ACC112 (cell line): ENCODE data around the gene DNALI1.
"Not testable (repeated sequence)": the region's sequence is repeated elsewhere in the genome, so short reads cannot be mapped to it uniquely, and the experiment has no call there.

Experiments
- H2AFZ ChIP-seq: fragments of 200-600 bp; sonication (generic); one replicate; pipeline ENCODE4 v1.6.0; 2017; ENCODE audit warnings: antibody characterized with exemption, low read length; ENCODE audit not compliant: unreplicated experiment
- H3K27ac ChIP-seq: fragments of 200-600 bp; sonication (generic); 2 replicates; pipeline ENCODE4 v1.5.1; 2014; ENCODE audit warnings: low read depth, mild to moderate bottlenecking, antibody characterized with exemption, low read length, moderate library complexity
- H3K27me3 ChIP-seq: fragments of 200-600 bp; sonication (generic); 2 replicates; pipeline ENCODE4 v1.6.1; 2014; ENCODE audit warnings: mild to moderate bottlenecking, antibody characterized with exemption, low read length, moderate library complexity, mixed read lengths; ENCODE audit not compliant: insufficient read depth
- H3K36me3 ChIP-seq: fragments of 200-600 bp; sonication (generic); 2 replicates; pipeline ENCODE4 v1.6.1; 2016; ENCODE audit warnings: mild to moderate bottlenecking, antibody characterized with exemption, low read length, moderate library complexity, mixed read lengths; ENCODE audit not compliant: insufficient read depth
- H3K4me1 ChIP-seq: fragments of 200-600 bp; sonication (generic); one replicate; pipeline ENCODE4 v1.6.1; 2016; ENCODE audit warnings: low read length, mixed read lengths; ENCODE audit not compliant: insufficient read depth, unreplicated experiment, control insufficient read depth
- H3K4me3 ChIP-seq: fragments of 200-600 bp; sonication (generic); 2 replicates; pipeline ENCODE4 v1.5.1; 2014; ENCODE audit warnings: mild to moderate bottlenecking, low read depth, low read length
- H3K79me2 ChIP-seq: fragments of 200-600 bp; sonication (generic); one replicate; pipeline ENCODE4 v1.6.0; 2016; ENCODE audit warnings: low read length; ENCODE audit not compliant: control insufficient read depth, unreplicated experiment, insufficient read depth

The DNALI1 gene

GRCh38 chr1:37556712-37557196, at the start of gene DNALI1:
DNALI1 (plus strand) TSS chr1:37556940; CDS start chr1:37556995, 55 bp downstream.
- H3K36me3 ChIP-seq: peaks cover 3% of the 10 kb centered on the region; the same call in 1 of the 2 replicates
- peak within 1 kb of the TSS; percentile 90 for H2AFZ ChIP-seq
- peaks cover 21% of the 10 kb centered on the region for H3K4me1 ChIP-seq
- peak within 1 kb of the TSS; percentile 32; the same call in 1 of the 2 replicates for H3K27ac ChIP-seq
- H3K4me3 ChIP-seq: peak within 1 kb of the TSS; percentile 80
- H3K79me2 ChIP-seq: peaks cover 23% of the 10 kb centered on the region
- H3K27me3 ChIP-seq: no peaks in the 10 kb centered on the region

- H3K27me3 ChIP-seq: no peaks in the 10 kb centered on the region
- no peak overlapping the region for H3K27ac ChIP-seq
- H3K36me3 ChIP-seq: peaks cover 20% of the 10 kb centered on the region
- H3K4me3 ChIP-seq: no peak overlapping the region
- peaks cover 7% of the 10 kb centered on the region for H3K4me1 ChIP-seq
- peaks cover 33% of the 10 kb centered on the region for H3K79me2 ChIP-seq
- H2AFZ ChIP-seq: no peak overlapping the region
Measured at GRCh38 chr1:37509181-37509580, 47.6 kb upstream of the DNALI1 start.

- Histone ChIP-seq H3K4me1 (peaks cover 12% of the 10 kb centered on the region), H3K27me3 (no peaks in the 10 kb centered on the region), H3K79me2 (peaks cover 31% of the 10 kb centered on the region), H3K36me3 (peaks cover 11% of the 10 kb centered on the region), H2AFZ (peak overlapping the region; percentile 96), H3K27ac (no peak overlapping the region), H3K4me3 (peak overlapping the region; percentile 95)
Measured at GRCh38 chr1:37513795-37514349, 42.9 kb upstream of the DNALI1 start.

GRCh38 chr1:37514350-37515184, 42.2 kb upstream of the DNALI1 start, which contains the start of gene MEAF6:
MEAF6 (minus strand) TSS chr1:37514766; CDS start chr1:37514746, 20 bp downstream.
- Histone ChIP-seq H3K36me3 (peaks cover 8% of the 10 kb centered on the region; the same call in 1 of the 2 replicates), H3K27me3 (no peaks in the 10 kb centered on the region), H2AFZ (peak within 1 kb of the TSS; percentile 96), H3K4me3 (peak within 1 kb of the TSS; percentile 95), H3K27ac (peak within 1 kb of the TSS; percentile 79), H3K4me1 (peaks cover 12% of the 10 kb centered on the region), H3K79me2 (peaks cover 31% of the 10 kb centered on the region)

- Histone ChIP-seq H3K27me3 (no peaks in the 10 kb centered on the region), H3K4me1 (peaks cover 12% of the 10 kb centered on the region), H3K4me3 (peak overlapping the region; percentile 95), H3K27ac (peak overlapping the region; percentile 79), H2AFZ (peak overlapping the region; percentile 82), H3K36me3 (peaks cover 8% of the 10 kb centered on the region; the same call in 1 of the 2 replicates), H3K79me2 (peaks cover 31% of the 10 kb centered on the region)
Measured at GRCh38 chr1:37515185-37516034, 41.3 kb upstream of the DNALI1 start.

- Histone ChIP-seq H3K79me2 (peaks cover 20% of the 10 kb centered on the region), H3K27me3 (no peaks in the 10 kb centered on the region), H3K4me3 (no peak overlapping the region), H3K4me1 (peaks cover 12% of the 10 kb centered on the region), H3K36me3 (no peaks in the 10 kb centered on the region), H2AFZ (no peak overlapping the region), H3K27ac (no peak overlapping the region)
Measured at GRCh38 chr1:37517569-37517968, 39.2 kb upstream of the DNALI1 start.

GRCh38 chr1:37518241-37518640, 38.5 kb upstream of the DNALI1 start:
- not testable (repeated sequence) for H2AFZ ChIP-seq, H3K36me3 ChIP-seq, H3K27ac ChIP-seq, H3K4me1 ChIP-seq, H3K4me3 ChIP-seq, H3K27me3 ChIP-seq
- peaks cover 13% of the 10 kb centered on the region for H3K79me2 ChIP-seq

- not testable (repeated sequence) for H3K27me3 ChIP-seq, H3K4me3 ChIP-seq, H3K36me3 ChIP-seq, H3K79me2 ChIP-seq, H2AFZ ChIP-seq, H3K27ac ChIP-seq, H3K4me1 ChIP-seq
Measured at GRCh38 chr1:37518929-37519328, 37.8 kb upstream of the DNALI1 start.

- H3K4me3 ChIP-seq: no peak overlapping the region
- no peak overlapping the region for H2AFZ ChIP-seq
- peaks cover 5% of the 10 kb centered on the region for H3K4me1 ChIP-seq
- no peaks in the 10 kb centered on the region for H3K36me3 ChIP-seq
- no peaks in the 10 kb centered on the region for H3K27me3 ChIP-seq
- H3K79me2 ChIP-seq: no peaks in the 10 kb centered on the region
- no peak overlapping the region for H3K27ac ChIP-seq
Measured at GRCh38 chr1:37519613-37520012, 37.1 kb upstream of the DNALI1 start.

GRCh38 chr1:37529888-37530287, 26.9 kb upstream of the DNALI1 start:
- H3K36me3 ChIP-seq, H2AFZ ChIP-seq, H3K4me3 ChIP-seq, H3K27me3 ChIP-seq, H3K27ac ChIP-seq, H3K79me2 ChIP-seq: not testable (repeated sequence)
- peaks cover 13% of the 10 kb centered on the region for H3K4me1 ChIP-seq
